Stimulated activated CD4-positive, alpha-beta T cell treated with anti-CD3 and anti-CD28 coated beads, TNF-alpha, amount 100 ng/mL, for 1 hour (primary cell): ENCODE data around the gene VSTM2B.
A peak's percentile ranks its signal among the peaks of the same experiment; 100 is the strongest.

Experiments used
- DNase-seq, 3 donors: peaks; one replicate each; pipeline ENCODE4 v3.0.0-alpha.2; 2020; ENCODE audit warnings: low read depth in 3 of 3, low spot score in 1 of 3

VSTM2B gene

GRCh38 chr19:29587059-29587458 is 61.3 kb downstream of the VSTM2B start:
- DNase-seq, result no peak

- peak in 2 of 3 donors; percentile 10 to 31 for DNase-seq
Measured at GRCh38 chr19:29587518-29587986, 61.8 kb downstream of the VSTM2B start.

GRCh38 chr19:29588095-29588494 is 62.3 kb downstream of the VSTM2B start:
- DNase-seq, result no peak

- no peak for DNase-seq
Measured at GRCh38 chr19:29590278-29590677, 64.5 kb downstream of the VSTM2B start.

GRCh38 chr19:29591670-29592069 is 65.9 kb downstream of the VSTM2B start:
- DNase-seq, result no peak

GRCh38 chr19:29593869-29594268 is 68.1 kb downstream of the VSTM2B start:
- DNase-seq, result no peak

- no peak for DNase-seq
Measured at GRCh38 chr19:29596080-29596727, 70.4 kb downstream of the VSTM2B start.

GRCh38 chr19:29596885-29597525 is 71.2 kb downstream of the VSTM2B start:
- no peak for DNase-seq

- DNase-seq, result no peak
Measured at GRCh38 chr19:29598036-29598435, 72.2 kb downstream of the VSTM2B start.

- no peak for DNase-seq
Measured at GRCh38 chr19:29598496-29598895, 72.7 kb downstream of the VSTM2B start.

- no peak for DNase-seq
Measured at GRCh38 chr19:29603308-29603707, 77.5 kb downstream of the VSTM2B start.

- peak; percentile 92 to 98 (median 93) for DNase-seq
Measured at GRCh38 chr19:29605653-29606419, 80.0 kb downstream of the VSTM2B start, which contains the start of gene POP4. Gene POP4, plus strand, starts transcription at chr19:29606283. Its CDS starts 36 bp downstream, at chr19:29606319.

- no peak for DNase-seq
Measured at GRCh38 chr19:29606420-29606747, 80.6 kb downstream of the VSTM2B start.

GRCh38 chr19:29609636-29610035 is 83.8 kb downstream of the VSTM2B start:
- DNase-seq, result no peak

- DNase-seq, result no peak
Measured at GRCh38 chr19:29610213-29610573, 84.4 kb downstream of the VSTM2B start.

- peak; percentile 65 to 71 (median 69) for DNase-seq
Measured at GRCh38 chr19:29610574-29611271, 84.9 kb downstream of the VSTM2B start.

- no peak for DNase-seq
Measured at GRCh38 chr19:29612121-29612520, 86.3 kb downstream of the VSTM2B start.

- no peak for DNase-seq
Measured at GRCh38 chr19:29612801-29613595, 87.2 kb downstream of the VSTM2B start.

GRCh38 chr19:29614046-29614445 is 88.3 kb downstream of the VSTM2B start:
- DNase-seq, result no peak
